Measurements from ENCODE around the gene GJC2.

DNA sequence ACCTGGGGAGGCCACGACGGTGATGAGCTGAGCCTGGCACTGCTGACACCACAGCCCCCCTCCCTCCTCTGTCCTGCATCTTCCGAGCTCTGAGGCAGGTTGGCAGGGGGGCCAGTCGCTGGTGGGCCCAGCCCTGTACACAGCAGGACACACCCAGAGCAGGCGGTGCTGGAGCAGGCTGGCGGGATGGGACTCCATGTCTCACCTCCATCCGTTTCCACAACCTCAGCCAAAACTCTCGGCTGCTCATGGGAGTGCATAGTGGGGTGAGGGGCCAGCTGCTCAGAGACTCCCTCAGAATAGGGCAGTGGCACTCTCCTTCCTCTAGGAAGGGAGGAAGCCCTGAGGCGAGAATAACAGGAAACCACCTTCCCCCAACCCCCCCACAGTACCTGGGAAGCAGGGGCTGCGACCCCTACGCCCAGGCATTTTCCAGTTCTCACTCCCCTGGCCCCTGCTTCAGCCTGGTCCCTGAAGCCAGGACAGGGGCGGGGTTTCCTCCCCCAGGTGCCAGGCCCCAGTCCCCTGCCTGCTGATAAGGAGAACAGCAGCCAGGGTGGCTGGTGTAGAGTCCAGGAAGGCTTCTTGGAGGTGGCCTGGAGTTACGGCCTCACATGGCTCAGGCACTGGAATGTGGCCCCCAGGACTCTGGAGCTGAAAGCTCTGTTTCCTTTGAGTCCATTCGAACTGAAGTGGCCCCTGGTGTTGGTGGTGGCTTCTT is 12.7 kb downstream of the GJC2 start:
- TF ChIP-seq POLR2A (IDR thresholded peaks at IDR 0.05; ENCODE audit: low read depth, low read length) (no peak), TAF1 (IDR thresholded peaks at IDR 0.05; ENCODE audit: borderline replicate concordance, low read depth, low read length) (no peak)
